ENCODE measurements around the gene BAZ2B. TPM values are rescaled to one million over a fixed set of nuclear protein-coding genes. Genes with fewer than 3 reads are reported as not detected.

BAZ2B gene
- total and polyA plus RNA-seq, 2 of the 13 experiments (the other 11 are each of a cell fraction or from before 2014, with no cell fraction given), result 14.0 to 15.1 TPM

- no TSS peak for BruUV-seq (replicated peaks)
- H3K9ac ChIP-seq (ENCODE audit: insufficient read depth, low read depth, low read length), result peak overlapping the region; percentile 95; the same call in 1 of the 2 replicates
- no peaks in the 10 kb centered on the region for H3K9me3 ChIP-seq (ENCODE audit: low read length)
- no peaks in the 10 kb centered on the region for H4K20me1 ChIP-seq (ENCODE audit: insufficient read depth, low read length)
- no peak for ATAC-seq
- no peaks in the 10 kb centered on the region; a peak in 1 of 5 replicates for H3K27me3 ChIP-seq (ENCODE audit: control insufficient read depth in 1 of 2, insufficient read depth in 2 of 2, low read length in 2 of 2)
- no peaks in the 10 kb centered on the region for H3K36me3 ChIP-seq (replicated peaks in 1 of 2; ENCODE audit: control insufficient read depth in 1 of 2, insufficient read depth in 2 of 2, low read length in 2 of 2)
- peak; percentile 92 for TF ChIP-seq HNRNPK (IDR thresholded peaks at IDR 0.05; ENCODE audit: low read depth, low read length, poor library complexity, severe bottlenecking)
- no peak for TF ChIP-seq STAG1 (CRISPR knock-in tag; IDR thresholded peaks at IDR 0.05)
- TF ChIP-seq GATAD1 (CRISPR knock-in tag; IDR thresholded peaks at IDR 0.05), result no peak
- no peak for FAIRE-seq
- in situ Hi-C loops (cut with HindIII; ENCODE audit: extremely low pct_ligation_motif_present, low pct_unique_long_range_greater_than_20kb), result no loop called here
- peaks cover 29% of the 10 kb centered on the region for H3K79me2 ChIP-seq (ENCODE audit: insufficient read depth, low read length)
- no peak overlapping the region for H3K27ac ChIP-seq (ENCODE audit: extremely low read length, insufficient read depth, low read length)
- 84% methylated on average over 4 of the region's 4 CpGs for WGBS (ENCODE audit: low lambda C conversion rate)
- no peak for DNase-seq (ENCODE audit: low spot score)
- H3K4me2 ChIP-seq (ENCODE audit: low read depth, low read length), result peak overlapping the region; percentile 89
- intact Hi-C loops (cut with micrococcal nuclease; ENCODE audit: unreplicated experiment), result loop anchor here (10.0 kb wide), 1 partner anchor 178 kb away; the partner anchor contains the start of gene CD302
- peaks cover 55% of the 10 kb centered on the region for H3K4me1 ChIP-seq (ENCODE audit: insufficient read depth, low read length)
- H3K4me3 ChIP-seq (replicated peaks in 1 of 3; ENCODE audit: insufficient read depth in 1 of 3, low read depth in 2 of 3, low read length in 3 of 3), result peak overlapping the region in 1 of 3 experiments; percentile 100; a peak in 1 of 6 replicates
- ChIA-PET POLR2A (interaction anchor here (5.1 kb wide), 1 partner anchor 95 kb away, joined by 66 read pairs; the partner anchor contains the start of gene MARCHF7), CTCF (ENCODE audit: low intra/inter-chr PET ratio, low total read pairs) (no interaction called here)
- no peak overlapping the region for H2AFZ ChIP-seq (ENCODE audit: low read length)
Observed at GRCh38 chr2:159617100-159617499, 752 bp upstream of the BAZ2B start.

- H3K4me3 ChIP-seq (replicated peaks in 1 of 3; ENCODE audit: insufficient read depth in 1 of 3, low read depth in 2 of 3, low read length in 3 of 3), result peak overlapping the region; percentile 76 to 100 (median 90)
- H3K9ac ChIP-seq (ENCODE audit: insufficient read depth, low read depth, low read length), result peak overlapping the region; percentile 95
- H3K27me3 ChIP-seq (ENCODE audit: control insufficient read depth in 1 of 2, insufficient read depth in 2 of 2, low read length in 2 of 2), result no peaks in the 10 kb centered on the region; a peak in 1 of 5 replicates
- ATAC-seq (peak; percentile 94), FAIRE-seq (no peak), DNase-seq (ENCODE audit: low spot score) (peak; percentile 90)
- WGBS (ENCODE audit: low lambda C conversion rate), result under 1% methylated on average over 63 of the region's 66 CpGs
- POLR2A ChIA-PET, result interaction anchor here (0.6 to 5.1 kb wide), 31 partner anchors 11 to 1785 kb away, joined by 3 to 66 read pairs (median 4); partner anchors contain the start of genes MARCHF7 and WDSUB1
- H2AFZ ChIP-seq (ENCODE audit: low read length), result peak overlapping the region; percentile 44
- peaks cover 36% of the 10 kb centered on the region for H3K79me2 ChIP-seq (ENCODE audit: insufficient read depth, low read length)
- H3K4me2 ChIP-seq (ENCODE audit: low read depth, low read length), result peak overlapping the region; percentile 89
- BruUV-seq (replicated peaks), result TSS peak; percentile 91
- H4K20me1 ChIP-seq (ENCODE audit: insufficient read depth, low read length), result no peaks in the 10 kb centered on the region
- H3K9me3 ChIP-seq (ENCODE audit: low read length), result no peaks in the 10 kb centered on the region
- peak overlapping the region; percentile 99 for H3K27ac ChIP-seq (ENCODE audit: extremely low read length, insufficient read depth, low read length)
- in situ Hi-C loops (cut with HindIII; ENCODE audit: extremely low pct_ligation_motif_present, low pct_unique_long_range_greater_than_20kb) (no loop called here), intact Hi-C loops (cut with micrococcal nuclease; ENCODE audit: unreplicated experiment) (loop anchor here (1.0 to 10.0 kb wide), 3 partner anchors 97 to 328 kb away; partner anchors contain the start of genes CD302 and MARCHF7)
- H3K36me3 ChIP-seq (replicated peaks in 1 of 2; ENCODE audit: control insufficient read depth in 1 of 2, insufficient read depth in 2 of 2, low read length in 2 of 2), result no peaks in the 10 kb centered on the region
- CTCF ChIA-PET (ENCODE audit: low intra/inter-chr PET ratio, low total read pairs), result no interaction called here
- H3K4me1 ChIP-seq (ENCODE audit: insufficient read depth, low read length), result peaks cover 47% of the 10 kb centered on the region
- TF ChIP-seq ZNF235 (CRISPR knock-in tag; IDR thresholded peaks at IDR 0.05; ENCODE audit: borderline replicate concordance) (peak; percentile 23; the same call in 1 of the 2 replicates), SRF (IDR thresholded peaks at IDR 0.05; ENCODE audit: low read depth, low read length) (peak; percentile 47; the same call in 1 of the 2 replicates), ZNF761 (CRISPR knock-in tag; conservative IDR thresholded peaks at IDR 0.05) (peak; percentile 66; the same call in 1 of the 2 replicates), PATZ1 (CRISPR knock-in tag; IDR thresholded peaks at IDR 0.05) (peak; percentile 89), HNRNPK (IDR thresholded peaks at IDR 0.05; ENCODE audit: low read depth, low read length, poor library complexity, severe bottlenecking) (peak; percentile 83), ZBTB44 (CRISPR knock-in tag; IDR thresholded peaks at IDR 0.05) (0 out of 2 replicates have a peak, but pooled peaks have one; percentile 7)
Observed at GRCh38 chr2:159615367-159616285, 722 bp downstream of the BAZ2B start.
